Measurements from ENCODE around the gene CFHR3.
"Not testable (repeated sequence)": the region's sequence is repeated elsewhere in the genome, so short reads cannot be mapped to it uniquely, and the experiment has no call there.

The CFHR3 gene

DNA sequence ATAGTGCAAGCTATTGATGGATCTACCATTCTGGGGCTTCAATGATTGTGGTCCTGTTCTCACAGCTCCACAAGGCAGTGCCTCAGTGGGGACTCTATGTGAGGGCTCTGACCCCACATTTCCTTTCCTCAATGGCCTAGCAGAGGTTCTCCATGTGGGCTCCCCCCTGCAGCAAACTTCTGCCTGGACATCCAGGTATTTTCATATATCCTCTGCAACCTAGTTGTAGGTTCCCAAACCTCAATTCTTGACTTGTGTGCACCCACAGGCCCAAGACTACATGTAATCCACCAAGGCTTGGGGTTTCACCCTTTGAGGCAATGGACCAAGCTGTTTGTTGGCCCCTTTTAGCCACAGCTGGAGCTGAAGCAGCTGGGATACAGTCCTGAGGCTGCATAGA lies 35.9 kb upstream of the CFHR3 start:
- TF ChIP-seq, protein P1, sequence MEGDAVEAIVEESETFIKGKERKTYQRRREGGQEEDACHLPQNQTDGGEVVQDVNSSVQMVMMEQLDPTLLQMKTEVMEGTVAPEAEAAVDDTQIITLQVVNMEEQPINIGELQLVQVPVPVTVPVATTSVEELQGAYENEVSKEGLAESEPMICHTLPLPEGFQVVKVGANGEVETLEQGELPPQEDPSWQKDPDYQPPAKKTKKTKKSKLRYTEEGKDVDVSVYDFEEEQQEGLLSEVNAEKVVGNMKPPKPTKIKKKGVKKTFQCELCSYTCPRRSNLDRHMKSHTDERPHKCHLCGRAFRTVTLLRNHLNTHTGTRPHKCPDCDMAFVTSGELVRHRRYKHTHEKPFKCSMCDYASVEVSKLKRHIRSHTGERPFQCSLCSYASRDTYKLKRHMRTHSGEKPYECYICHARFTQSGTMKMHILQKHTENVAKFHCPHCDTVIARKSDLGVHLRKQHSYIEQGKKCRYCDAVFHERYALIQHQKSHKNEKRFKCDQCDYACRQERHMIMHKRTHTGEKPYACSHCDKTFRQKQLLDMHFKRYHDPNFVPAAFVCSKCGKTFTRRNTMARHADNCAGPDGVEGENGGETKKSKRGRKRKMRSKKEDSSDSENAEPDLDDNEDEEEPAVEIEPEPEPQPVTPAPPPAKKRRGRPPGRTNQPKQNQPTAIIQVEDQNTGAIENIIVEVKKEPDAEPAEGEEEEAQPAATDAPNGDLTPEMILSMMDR (IDR thresholded peaks at IDR 0.05): no peak
- peaks cover 0 to 26% (median 16%) of the 10 kb centered on the region in 3 donors for H3K36me3 ChIP-seq
- intact Hi-C loops (cut with DNase I; ENCODE audit: low total_unique reads): no loop called here
- H3K4me1 ChIP-seq: no peaks in the 10 kb centered on the region
- H3K27ac ChIP-seq: no peak overlapping the region
- no peaks in the 10 kb centered on the region for H3K27me3 ChIP-seq
- H3K9me3 ChIP-seq: peaks cover 0 to 5% (median 0%) of the 10 kb centered on the region in 3 donors
- no peak for DNase-seq
- H3K4me3 ChIP-seq: no peak overlapping the region

DNA sequence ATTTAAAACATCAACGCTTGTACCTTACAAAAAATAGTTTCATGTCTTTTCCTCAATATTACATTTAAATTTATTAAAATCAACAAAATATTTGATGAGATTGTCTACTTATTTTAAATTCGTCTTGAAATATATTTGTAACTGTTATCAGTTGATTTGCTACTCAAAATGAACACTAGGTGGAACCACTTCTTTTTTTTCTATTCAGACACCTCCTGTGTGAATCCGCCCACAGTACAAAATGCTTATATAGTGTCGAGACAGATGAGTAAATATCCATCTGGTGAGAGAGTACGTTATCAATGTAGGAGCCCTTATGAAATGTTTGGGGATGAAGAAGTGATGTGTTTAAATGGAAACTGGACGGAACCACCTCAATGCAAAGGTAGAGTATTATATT lies 31.4 kb upstream of the CFHR3 start:
- peaks cover 0 to 32% (median 15%) of the 10 kb centered on the region in 3 donors for H3K36me3 ChIP-seq
- not testable (repeated sequence) for DNase-seq

DNA sequence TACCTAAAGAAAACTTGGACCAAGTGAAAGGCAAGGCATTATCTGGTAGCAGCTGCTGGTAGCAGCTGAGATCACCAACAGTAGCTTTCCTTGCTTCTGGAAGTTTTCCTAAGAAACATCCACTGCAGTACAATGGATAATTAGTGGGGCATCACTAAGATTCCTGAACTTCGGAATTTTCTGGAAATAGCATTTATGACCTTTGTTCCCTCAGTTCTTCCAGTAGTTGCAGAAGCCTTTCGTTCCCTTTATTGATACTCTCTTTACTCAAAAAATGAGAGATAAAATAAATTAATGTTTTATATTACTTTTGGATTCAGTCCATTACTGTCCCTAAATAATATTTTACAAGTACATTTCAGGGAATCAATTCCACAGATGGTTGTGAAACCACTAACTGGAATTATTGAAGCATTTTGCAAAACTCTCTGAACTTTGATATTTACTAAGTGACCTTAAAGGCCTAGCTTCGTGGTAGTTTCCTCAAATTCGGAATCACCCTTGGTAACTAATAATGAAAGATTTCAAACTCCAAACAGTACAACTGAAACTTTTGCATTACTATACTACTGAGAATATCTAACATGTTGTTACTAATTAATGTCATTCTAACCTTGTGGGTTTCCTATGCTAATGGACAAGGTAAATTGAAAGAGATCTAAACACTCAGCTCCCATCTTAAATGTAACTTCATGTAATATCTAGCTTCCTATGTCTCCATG lies 9.5 kb upstream of the CFHR3 start:
- intact Hi-C loops (cut with DNase I; ENCODE audit: low total_unique reads); H3K4me3 ChIP-seq; DNase-seq; H3K36me3 ChIP-seq; H3K27me3 ChIP-seq; H3K4me1 ChIP-seq; H3K9me3 ChIP-seq; H3K27ac ChIP-seq: not testable (repeated sequence)

More for the DNA sequence above, 31.4 kb upstream of the CFHR3 start:
- H3K27me3 ChIP-seq; H3K4me3 ChIP-seq; H3K9me3 ChIP-seq; intact Hi-C loops (cut with DNase I; ENCODE audit: low total_unique reads); H3K27ac ChIP-seq; H3K4me1 ChIP-seq: not testable (repeated sequence)

DNA sequence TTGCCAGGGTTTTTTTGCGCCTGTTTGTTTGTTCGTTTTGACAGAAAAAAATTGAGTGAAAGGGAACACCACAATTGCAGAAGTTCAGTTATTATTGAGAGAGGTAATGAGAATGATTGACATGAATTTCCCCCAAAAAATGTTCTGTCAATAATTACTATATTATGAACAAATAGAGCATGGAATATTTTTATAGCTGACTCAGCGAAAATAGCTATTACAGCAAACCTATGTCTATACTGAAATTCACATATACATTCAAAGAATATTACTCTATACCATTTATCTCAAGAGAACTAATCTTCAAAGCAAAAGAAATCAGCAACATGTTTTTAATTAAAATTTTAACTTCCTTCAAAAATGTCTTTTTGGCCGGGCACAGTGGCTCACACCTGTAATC lies 4.8 kb upstream of the CFHR3 start:
- DNase-seq; H3K4me3 ChIP-seq; H3K36me3 ChIP-seq; H3K27ac ChIP-seq; H3K4me1 ChIP-seq; intact Hi-C loops (cut with DNase I; ENCODE audit: low total_unique reads); H3K27me3 ChIP-seq; H3K9me3 ChIP-seq: not testable (repeated sequence)

GRCh38 chr1:196773713-196774112 lies 927 bp upstream of the CFHR3 start:
- Histone ChIP-seq H3K4me3 (no peak overlapping the region), H3K4me1 (no peaks in the 10 kb centered on the region), H3K36me3 (no peaks in the 10 kb centered on the region), H3K9me3 (no peaks in the 10 kb centered on the region), H3K27me3 (no peaks in the 10 kb centered on the region), H3K27ac (no peak overlapping the region)
- no peak for DNase-seq
- intact Hi-C loops (cut with DNase I; ENCODE audit: low total_unique reads): no loop called here
- TF ChIP-seq, protein P1 (IDR thresholded peaks at IDR 0.05): no peak

GRCh38 chr1:196774175-196774574 lies 465 bp upstream of the CFHR3 start:
- no peaks in the 10 kb centered on the region for H3K36me3 ChIP-seq
- no peaks in the 10 kb centered on the region for H3K27me3 ChIP-seq
- no peaks in the 10 kb centered on the region for H3K4me1 ChIP-seq
- no peaks in the 10 kb centered on the region for H3K9me3 ChIP-seq
- no peak overlapping the region for H3K4me3 ChIP-seq
- TF ChIP-seq, protein P1 (IDR thresholded peaks at IDR 0.05): no peak
- no peak overlapping the region for H3K27ac ChIP-seq
- DNase-seq: no peak
- intact Hi-C loops (cut with DNase I; ENCODE audit: low total_unique reads): no loop called here

- TF ChIP-seq, protein P1 (IDR thresholded peaks at IDR 0.05): no peak
- no peaks in the 10 kb centered on the region for H3K27me3 ChIP-seq
- DNase-seq: no peak
- H3K27ac ChIP-seq: no peak overlapping the region
- H3K4me1 ChIP-seq: no peaks in the 10 kb centered on the region
- H3K9me3 ChIP-seq: no peaks in the 10 kb centered on the region
- no peak overlapping the region for H3K4me3 ChIP-seq
- no peaks in the 10 kb centered on the region for H3K36me3 ChIP-seq
- intact Hi-C loops (cut with DNase I; ENCODE audit: low total_unique reads): no loop called here
Measured at GRCh38 chr1:196777603-196778002, 3.0 kb downstream of the CFHR3 start.

All from tibial artery (tissue), 4 donors.